Ishikawa (cell line): ENCODE measurements around the gene CALCOCO1.

Experiments used
- CEBPB ChIP-seq: IDR thresholded peaks from 2 replicates; pipeline ENCODE4 v1.6.1; 2012
- CREB1 ChIP-seq: IDR thresholded peaks from 2 replicates; pipeline ENCODE4 v1.6.1; 2012; ENCODE audit warnings: low read depth
- EP300 ChIP-seq: IDR thresholded peaks from 2 replicates; pipeline ENCODE4 v1.6.1; 2012; ENCODE audit warnings: borderline replicate concordance
- MAX ChIP-seq: IDR thresholded peaks from 2 replicates; pipeline ENCODE4 v1.6.1; 2012
- RAD21 ChIP-seq: IDR thresholded peaks from 2 replicates; pipeline ENCODE4 v1.6.1; 2012; ENCODE audit warnings: low read depth
- REST ChIP-seq: IDR thresholded peaks from 2 replicates; pipeline ENCODE4 v1.6.1; 2012; ENCODE audit warnings: low read depth, mild to moderate bottlenecking
- TAF1 ChIP-seq: IDR thresholded peaks from 2 replicates; pipeline ENCODE4 v1.6.1; 2012; ENCODE audit warnings: low read depth, mild to moderate bottlenecking
- TEAD4 ChIP-seq: IDR thresholded peaks from 2 replicates; pipeline ENCODE4 v1.6.1; 2012
- USF1 ChIP-seq: IDR thresholded peaks from 2 replicates; pipeline ENCODE4 v1.6.1; 2012
- YY1 ChIP-seq: IDR thresholded peaks from 2 replicates; pipeline ENCODE4 v1.6.1; 2012; ENCODE audit warnings: low read depth

GRCh38 chr12:53752192-53752601 is 24.9 kb upstream of the CALCOCO1 start:
- TF ChIP-seq RAD21 (no peak), REST (no peak), TAF1 (no peak), YY1 (no peak), CEBPB (no peak), EP300 (no peak), MAX (no peak), TEAD4 (no peak), CREB1 (no peak), USF1 (no peak)
